GM12801 (cell line): ENCODE results near the gene PSTPIP2.

Experiments used
- TF ChIP-seq, protein P1 (sequence below): IDR thresholded peaks from one replicate; pipeline ENCODE4 v1.5.1; 2011; ENCODE audit warnings: control low read depth; ENCODE audit not compliant: insufficient read length; ENCODE audit errors: extremely low read depth

Gene PSTPIP2

DNA sequence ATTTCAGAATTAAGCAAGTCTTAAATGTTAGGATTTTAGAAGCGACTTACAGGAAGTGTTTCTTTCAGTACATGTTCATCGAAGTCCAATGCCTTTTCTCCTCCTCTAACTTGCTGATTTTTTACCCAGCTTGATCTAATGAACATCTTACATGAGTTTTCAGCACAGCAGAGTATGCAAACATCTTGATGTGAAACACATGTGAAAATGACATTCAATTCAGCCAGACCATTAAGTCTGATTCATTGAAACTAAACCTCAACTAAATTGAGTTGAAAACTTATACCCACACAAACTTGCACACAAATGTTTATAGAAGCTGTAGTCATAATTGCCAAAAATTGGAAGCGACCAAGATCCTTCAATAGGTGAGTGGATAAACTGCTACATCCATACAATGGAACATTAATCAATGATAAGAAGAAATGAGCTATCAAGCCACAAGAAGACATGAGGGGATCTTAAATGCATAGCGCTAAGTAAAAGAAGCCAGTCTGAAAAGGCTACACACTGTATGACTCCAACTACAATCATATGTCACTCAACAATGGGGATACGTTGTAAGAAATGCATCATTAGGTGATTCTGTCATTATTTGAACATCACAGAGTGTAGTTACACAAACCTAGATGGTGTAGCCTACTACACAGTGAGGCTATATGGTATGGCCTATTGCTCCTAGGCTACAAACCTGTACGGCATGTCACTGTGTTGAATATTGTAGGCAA is 18.5 kb downstream of the PSTPIP2 start:
- TF ChIP-seq, protein P1, sequence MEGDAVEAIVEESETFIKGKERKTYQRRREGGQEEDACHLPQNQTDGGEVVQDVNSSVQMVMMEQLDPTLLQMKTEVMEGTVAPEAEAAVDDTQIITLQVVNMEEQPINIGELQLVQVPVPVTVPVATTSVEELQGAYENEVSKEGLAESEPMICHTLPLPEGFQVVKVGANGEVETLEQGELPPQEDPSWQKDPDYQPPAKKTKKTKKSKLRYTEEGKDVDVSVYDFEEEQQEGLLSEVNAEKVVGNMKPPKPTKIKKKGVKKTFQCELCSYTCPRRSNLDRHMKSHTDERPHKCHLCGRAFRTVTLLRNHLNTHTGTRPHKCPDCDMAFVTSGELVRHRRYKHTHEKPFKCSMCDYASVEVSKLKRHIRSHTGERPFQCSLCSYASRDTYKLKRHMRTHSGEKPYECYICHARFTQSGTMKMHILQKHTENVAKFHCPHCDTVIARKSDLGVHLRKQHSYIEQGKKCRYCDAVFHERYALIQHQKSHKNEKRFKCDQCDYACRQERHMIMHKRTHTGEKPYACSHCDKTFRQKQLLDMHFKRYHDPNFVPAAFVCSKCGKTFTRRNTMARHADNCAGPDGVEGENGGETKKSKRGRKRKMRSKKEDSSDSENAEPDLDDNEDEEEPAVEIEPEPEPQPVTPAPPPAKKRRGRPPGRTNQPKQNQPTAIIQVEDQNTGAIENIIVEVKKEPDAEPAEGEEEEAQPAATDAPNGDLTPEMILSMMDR, result no peak

DNA sequence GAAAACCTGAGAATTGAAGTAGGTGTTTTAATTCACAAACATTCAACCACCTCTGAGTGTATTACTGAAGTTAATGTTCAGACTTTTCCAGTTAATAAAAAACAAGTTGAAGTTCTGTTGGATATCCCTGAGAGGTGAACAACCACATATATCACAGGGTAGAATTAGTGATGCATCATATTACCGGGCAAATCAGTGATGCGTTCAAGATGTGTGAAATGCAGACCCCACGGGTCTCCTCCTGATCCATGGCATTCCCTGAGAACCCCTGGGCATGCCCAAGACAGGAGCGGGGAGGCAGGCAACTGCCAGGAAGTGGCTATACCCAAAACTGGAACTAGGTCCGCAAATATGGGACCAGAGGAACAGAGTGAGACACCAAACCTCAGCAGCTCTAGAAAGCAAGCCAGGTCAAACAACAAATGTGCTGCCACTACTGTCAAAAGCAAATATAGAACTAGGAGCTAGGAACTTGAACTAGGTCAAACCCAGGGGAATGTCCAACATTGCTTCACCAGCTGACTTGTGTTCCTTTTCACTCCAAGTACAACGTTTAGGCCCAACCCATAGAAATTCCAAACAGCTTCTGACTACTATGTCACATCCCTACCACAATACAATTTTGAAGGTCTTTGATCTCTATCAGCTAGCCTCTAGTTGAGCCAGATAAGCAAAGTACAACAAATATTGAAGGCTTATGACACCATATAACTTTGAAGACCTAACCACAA is 20.2 kb downstream of the PSTPIP2 start:
- TF ChIP-seq, protein P1, result no peak

DNA sequence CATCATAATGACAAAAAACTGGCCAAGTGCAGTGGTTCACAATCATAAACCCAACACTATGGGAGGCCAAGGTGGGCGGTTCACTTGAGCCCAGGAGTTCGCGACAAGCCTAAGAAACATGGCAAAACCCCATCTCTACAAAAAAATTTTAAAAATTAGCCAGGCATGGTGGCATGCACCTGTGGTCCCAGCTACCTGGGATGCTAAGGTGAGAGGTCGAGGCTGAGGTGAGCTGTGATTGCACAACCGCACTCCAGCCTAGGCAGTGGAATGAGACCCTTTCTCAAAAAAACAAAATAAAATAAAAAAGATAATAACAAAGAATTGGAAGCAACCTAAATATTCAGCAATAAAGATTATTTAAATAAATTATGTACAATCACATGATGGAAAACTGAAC is 21.8 kb downstream of the PSTPIP2 start:
- TF ChIP-seq, protein P1, result no peak

DNA sequence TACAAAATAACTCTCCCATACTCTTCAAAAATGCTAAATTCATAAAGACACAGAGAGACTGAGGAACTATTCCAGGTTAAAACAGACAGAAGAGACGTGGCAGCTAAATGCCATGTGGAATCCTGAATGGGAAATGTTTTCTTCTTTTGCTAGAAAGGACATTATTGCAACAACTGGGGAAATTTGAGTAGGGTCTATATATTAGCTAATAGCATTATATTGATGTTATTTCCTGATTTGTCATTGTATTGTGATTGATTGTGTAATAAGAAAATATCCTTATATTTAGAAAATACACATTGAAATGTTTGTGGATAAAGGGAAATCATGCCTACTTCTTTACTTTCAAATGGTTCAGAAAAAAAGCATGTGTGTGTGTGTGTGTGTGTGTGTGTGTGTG is 23.4 kb downstream of the PSTPIP2 start:
- TF ChIP-seq, protein P1, result no peak

DNA sequence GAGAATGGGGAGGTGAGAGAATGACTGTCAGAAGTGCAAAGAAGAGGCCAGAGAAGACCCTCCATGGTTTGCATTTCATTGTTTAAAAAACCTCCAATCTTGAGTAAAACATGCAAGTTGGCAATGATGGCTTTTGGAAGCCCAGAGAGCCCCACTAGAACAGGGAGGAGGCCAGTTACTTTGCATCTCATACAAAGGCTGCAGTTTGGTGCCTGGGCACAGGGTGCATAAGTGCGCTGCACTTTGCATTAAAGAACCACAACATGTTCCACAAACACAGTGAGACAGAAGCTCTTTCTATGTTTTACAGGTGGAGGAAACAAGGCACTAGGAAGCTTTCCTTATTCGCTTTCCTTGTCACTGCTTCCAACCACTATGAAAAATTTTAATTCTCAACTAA is 25.4 kb downstream of the PSTPIP2 start:
- TF ChIP-seq, protein P1, result no peak

DNA sequence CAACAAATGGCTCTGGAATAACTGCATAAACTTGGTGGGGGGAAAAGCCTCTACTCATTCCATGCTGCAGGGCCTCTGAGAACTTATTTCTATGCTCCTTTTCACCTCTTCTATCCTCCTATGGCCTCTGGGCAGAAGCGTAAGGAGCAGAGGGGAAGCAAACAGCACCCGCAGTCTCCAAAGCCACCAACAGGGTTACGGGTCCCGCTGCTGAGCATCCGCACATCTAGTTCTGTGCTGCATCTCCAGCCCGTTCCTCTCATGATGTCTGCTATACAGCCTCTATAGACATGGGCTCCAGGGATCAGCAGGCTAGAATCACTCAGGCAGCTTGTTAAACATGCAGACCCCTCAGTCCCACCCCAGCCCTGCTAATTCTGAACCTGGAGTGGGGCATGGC is 25.9 kb downstream of the PSTPIP2 start:
- TF ChIP-seq, protein P1, result no peak

DNA sequence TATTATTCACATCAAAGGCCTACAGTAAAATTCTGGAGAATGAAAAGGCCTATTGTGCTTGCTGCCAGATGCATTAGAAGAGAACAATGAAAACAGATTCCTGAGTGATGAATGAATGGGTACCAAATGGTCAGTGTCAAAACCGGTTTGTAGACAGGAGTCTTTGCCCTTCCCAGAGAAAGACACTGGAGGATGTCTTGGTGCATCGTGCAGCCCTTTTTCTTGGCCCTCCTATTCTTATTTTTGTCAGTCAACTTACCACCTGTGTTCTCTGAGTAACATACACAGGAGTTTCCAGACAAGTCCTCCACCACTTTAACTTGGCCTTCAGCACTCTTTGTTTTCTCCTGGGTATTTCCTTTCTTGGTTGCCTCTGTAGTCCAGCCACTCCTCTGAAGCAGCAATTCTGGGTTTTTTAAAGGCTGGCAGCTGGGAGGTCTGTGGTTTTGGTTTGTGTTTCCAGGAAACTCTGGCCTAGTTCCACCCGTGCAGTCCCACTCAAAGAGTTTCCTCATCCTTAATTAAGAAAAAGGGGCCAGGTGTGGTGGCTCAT is 29.4 kb downstream of the PSTPIP2 start:
- TF ChIP-seq, protein P1, result no peak
